HG02973 (cell line): ENCODE data around the gene DYRK1B.
A peak's percentile ranks its signal among the peaks of the same experiment; 100 is the strongest.

Source experiments
- ATAC-seq: cut with Tn5 transposase; IDR thresholded peaks from one replicate; pipeline ENCODE4 v1.9.1; 2021; ENCODE audit warnings: moderate library complexity; ENCODE audit not compliant: unreplicated experiment

Gene DYRK1B

GRCh38 chr19:39864118-39864517, 30.2 kb upstream of the DYRK1B start:
- no peak for ATAC-seq

- no peak for ATAC-seq
Measured at GRCh38 chr19:39858541-39858940, 24.6 kb upstream of the DYRK1B start.

DNA sequence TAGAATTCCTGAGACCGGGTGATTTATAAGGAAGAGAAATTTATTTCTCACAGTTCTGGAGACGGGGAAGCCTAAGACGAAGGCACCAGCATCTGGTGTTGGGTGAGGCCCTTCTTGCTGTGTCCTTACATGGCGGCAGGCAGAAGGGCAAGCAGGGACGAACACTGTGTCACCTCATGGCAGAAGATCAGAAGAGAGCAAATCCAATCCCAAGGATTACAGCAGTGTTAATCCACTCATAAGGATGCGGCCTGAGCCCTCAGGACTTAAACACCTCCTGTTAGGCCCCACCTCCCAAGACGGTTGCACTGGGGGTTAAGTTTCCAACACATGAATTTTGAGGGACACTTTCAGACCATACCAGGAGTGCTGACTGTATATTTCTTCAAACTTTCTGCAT, 18.9 kb upstream of the DYRK1B start:
- no peak for ATAC-seq

- ATAC-seq: no peak
Measured at GRCh38 chr19:39850892-39851291, 16.9 kb upstream of the DYRK1B start.

DNA sequence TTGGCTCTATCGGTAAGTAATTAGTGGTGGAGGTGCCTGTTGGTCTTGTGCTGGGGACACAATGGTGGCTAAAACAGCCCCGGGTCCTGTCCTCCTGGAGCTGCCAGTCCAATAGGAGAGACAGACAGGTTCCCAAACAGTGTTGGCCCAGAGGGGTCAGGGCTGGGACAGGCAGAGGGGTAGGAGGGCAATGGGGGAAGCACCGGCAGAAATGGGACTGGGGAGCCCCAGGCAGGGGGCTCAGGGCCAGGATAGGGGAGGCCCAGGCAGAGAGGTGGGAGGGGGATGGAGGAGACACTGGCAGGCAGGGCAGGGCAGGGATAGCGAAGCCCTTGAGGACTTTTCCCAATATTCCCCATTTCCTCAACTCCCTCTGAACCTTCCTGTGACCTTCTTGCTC, 14.4 kb upstream of the DYRK1B start:
- ATAC-seq: no peak

- ATAC-seq: no peak
Measured at GRCh38 chr19:39847525-39847924, 13.6 kb upstream of the DYRK1B start.

DNA sequence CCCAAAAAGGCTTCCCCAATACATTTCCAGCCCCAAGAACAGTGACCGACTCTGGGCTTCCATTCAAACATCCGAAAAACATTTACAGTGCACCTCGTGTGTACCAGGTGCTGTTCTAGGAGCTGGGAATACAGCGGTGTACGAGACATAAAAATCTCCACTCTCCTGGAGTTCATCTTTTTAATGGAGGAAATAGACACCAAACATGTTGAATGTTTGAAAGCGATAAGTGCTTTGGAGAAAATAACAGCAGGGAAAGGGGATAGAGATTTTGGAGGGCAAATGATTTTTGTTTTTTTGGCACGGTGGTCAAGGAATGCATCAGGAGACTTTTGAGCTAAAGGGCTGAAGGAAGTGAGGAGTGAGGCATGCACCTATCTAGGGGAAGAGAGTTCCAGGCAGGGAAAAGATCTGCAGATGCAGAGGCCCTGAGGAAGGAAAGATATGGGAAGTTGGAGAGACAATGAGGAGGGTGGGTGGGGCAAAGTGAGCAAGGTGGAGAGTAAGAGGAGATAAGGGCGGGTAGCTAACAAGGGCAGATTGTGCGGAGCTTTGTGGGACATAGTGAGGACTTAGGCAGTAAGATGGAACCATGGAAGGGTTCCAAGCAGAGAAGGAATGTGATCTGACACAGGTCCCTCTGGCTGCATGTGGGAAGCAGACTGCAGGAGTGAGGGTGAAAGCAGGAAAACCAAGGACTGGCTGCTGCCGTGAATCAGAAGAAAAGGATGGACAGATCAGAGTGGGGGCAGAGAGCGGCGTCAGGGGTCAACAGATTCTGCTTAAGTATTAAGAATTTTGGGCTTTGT, 12.9 kb upstream of the DYRK1B start:
- ATAC-seq: no peak

GRCh38 chr19:39845933-39846677, 12.1 kb upstream of the DYRK1B start, which contains the start of gene FBL:
Gene FBL (minus strand): TSS chr19:39846379. CDS start chr19:39846300, 79 bp downstream.
- peak; percentile 69 for ATAC-seq

DNA sequence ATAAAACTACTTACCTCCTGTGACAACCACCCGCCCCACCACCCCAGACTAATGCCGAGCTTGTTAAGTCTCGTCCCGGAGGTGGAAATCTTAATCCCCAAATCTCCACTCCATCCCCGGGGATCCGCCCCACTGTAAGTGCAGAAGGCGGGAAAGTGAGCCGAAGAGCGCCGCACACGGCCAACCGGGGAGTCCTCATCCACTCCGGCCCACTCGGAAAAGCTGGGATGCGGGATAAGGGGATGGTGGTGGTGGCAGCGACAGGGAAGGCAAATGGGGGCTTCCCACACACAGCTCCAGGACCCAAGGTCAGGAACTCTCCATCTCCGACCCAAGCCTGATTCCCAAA, 11.6 kb upstream of the DYRK1B start:
- peak; percentile 8 for ATAC-seq

DNA sequence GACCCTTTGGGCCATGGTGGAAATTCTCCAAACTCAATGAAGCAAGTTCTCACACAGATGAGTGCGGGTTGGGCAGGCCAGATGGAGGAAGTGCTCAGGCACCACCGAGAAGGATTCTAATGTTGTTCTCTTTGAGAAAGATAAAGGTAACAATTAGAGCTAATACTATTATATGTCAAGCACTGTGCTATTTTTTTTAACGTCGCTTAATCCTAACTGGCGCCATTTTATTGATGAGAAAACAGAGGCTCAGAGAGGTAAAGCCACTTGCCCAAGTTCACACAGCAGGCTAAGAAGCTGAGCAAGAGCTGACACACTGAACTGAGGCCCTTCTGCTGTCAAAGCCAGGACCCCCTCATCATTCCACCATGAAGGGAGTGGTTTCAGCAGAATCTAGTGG, 11.2 kb upstream of the DYRK1B start:
- ATAC-seq: no peak

- no peak for ATAC-seq
Measured at GRCh38 chr19:39843919-39844793, 10.2 kb upstream of the DYRK1B start.

DNA sequence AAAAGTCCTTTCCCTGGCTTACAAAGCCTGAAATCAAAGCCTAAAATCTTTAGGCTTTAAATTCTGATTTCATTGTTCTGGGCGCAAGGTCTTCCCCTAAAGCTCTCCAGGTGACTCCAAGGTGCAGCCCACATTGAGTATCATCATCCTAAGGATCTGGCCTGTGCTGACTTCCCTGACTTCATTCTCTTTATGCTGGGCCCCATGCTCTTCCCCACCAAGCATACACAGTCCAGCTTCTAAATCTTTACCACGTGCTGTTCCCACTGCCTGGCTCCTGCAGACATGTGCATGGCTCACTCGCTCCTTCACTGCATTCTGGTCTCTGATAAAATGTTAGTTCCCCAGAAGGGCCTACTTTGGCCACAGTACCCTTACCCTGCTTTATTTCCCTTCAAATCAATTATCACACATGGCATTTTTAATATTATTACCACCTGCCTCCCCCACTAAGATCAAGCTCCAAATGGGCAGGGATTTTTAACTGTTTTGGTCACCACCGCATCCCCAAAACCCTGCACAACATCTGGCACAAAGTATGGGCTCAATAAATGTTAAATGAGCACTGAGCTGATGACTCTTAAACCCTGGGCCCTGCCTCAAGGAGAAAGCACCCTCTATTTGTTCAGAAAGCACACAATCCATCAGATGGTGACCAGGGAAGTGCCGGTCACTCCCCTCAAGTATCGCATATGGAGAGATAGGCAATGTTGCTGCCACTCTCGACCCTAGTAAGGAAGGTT, 8.9 kb upstream of the DYRK1B start:
- no peak for ATAC-seq

GRCh38 chr19:39841041-39841440, 7.1 kb upstream of the DYRK1B start:
- no peak for ATAC-seq

GRCh38 chr19:39840492-39840891, 6.5 kb upstream of the DYRK1B start:
- ATAC-seq: no peak

GRCh38 chr19:39839678-39840327, 5.8 kb upstream of the DYRK1B start:
- ATAC-seq: no peak

DNA sequence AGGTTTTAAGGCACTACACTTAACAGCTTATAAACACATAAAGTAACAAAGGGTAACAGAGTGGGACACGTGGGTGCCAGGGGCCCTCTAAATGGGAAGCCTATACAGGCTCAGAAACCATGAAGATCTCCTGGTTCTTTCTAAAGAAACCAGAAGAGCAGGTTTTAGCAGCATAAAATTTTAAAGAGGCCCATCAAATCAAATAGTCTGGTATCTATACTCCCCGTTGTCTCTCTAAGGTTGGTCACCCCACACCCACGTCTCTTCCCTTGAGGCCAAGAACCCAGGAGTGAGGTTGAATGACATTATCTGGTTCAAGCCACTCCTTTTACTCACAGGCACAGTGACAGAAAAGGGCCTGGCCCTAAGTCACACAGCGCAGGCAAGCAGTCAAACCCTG, 4.6 kb upstream of the DYRK1B start:
- ATAC-seq: no peak

DNA sequence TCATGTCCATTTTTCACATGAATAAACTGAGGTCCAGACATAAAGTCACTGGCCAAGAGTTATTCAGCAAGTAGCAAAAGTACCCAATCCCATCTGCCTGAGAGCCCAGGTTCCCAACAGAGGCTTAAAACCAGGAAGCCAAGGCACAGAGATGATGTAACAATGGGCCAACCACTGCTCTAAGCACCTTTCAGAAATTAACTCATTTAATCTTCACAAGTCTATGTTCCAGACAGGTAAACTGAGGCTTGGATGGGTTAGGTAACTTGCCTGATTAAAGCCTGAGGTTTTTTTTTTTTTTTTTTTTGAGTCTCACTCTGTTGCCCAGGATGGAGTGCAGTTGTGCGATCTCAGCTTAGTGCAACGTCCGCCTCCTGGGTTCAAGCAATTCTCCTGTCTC, 4.0 kb upstream of the DYRK1B start:
- no peak for ATAC-seq

DNA sequence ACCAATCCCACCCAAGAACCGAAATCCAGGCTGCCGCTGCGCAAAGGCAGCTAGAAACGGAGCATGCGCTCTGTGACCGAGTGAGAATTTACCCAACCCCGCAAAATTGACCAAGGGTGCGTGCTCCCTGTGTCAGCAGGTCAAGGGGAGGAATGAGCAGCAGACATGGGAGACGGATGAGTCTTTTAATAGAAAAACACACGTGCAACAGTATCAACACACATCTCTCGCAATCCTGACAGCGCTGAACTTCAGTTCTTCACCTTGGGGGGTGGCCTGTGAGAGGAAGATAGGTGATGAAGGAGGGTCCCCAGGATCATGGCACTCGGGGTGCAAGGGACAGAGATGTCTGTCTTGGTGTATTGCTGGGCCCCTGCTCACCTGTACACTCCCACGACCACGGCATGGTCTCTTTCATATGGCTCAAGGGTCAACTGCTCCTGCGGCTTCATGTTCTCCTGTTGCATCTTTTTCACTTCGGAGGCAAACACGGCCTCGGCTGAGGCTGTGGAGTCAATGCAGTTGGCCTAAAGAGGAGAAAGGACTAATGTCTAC, 402 bp upstream of the DYRK1B start:
- no peak for ATAC-seq

DNA sequence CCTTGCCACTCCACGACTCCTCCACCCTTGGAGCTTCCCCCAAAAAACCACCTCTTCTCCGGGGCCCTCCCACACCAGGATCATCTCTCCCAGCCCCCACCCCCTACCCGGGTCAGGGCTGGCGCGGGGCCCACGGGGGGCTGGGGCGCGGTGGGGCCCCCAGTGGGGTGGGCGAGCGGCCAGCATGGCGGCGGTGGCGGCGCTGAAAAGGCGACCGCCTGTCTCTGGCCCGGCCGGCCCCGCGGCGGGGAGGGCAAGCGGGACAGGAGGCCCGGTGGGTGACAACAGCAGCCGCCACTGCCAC, 850 bp downstream of the DYRK1B start:
- ATAC-seq: peak; percentile 1
